Fibroblast of skin of scalp (primary cell): ENCODE results near the gene ABCF1.
A peak's percentile ranks its signal among the peaks of the same experiment; 100 is the strongest.

Experiments used
- DNase-seq: peaks from one replicate; pipeline ENCODE4 v3.0.0-alpha.2; 2013

The ABCF1 gene

GRCh38 chr6:30560930-30561329, 10.3 kb upstream of the ABCF1 start:
- no peak for DNase-seq

GRCh38 chr6:30562470-30563425, 8.5 kb upstream of the ABCF1 start:
- no peak for DNase-seq

DNA sequence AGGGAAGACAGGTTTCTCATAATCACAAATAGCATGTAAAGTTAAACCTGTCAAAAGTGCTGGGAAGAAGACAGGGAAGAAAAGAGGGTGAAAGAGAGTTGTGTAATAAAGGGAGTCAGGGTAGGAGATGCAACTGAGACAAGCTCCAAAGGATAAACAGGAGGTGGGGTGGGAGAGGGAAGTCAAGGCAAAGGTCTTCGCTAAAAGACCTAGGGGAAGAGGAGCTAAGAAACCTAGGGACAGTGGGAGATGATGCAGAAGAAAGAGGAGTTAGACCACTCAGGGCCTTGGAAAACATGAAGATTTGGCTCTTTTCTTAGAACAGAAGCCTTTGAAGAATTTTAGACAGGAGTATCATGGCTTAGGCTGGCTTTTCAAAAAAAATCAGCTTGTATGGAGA, 7.1 kb upstream of the ABCF1 start:
- DNase-seq: no peak

DNA sequence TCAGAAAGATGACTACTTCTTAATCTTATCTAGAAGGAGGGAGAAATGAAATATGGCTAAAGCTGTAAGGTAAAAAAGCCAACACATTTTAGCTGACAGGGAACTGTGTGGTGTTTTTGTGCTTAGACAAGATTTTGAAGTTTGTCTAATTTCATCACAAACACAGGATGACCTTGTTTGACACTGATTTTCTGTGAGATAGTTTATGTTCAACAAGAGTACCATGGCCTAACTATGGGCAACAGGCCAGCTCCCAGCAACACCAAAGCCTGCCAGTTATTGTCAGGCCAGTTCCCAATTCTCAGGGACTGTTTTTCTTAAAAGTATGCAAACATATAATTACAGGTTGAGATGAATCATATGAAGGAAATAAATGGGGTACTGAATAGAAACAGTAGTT, 5.5 kb upstream of the ABCF1 start:
- DNase-seq: no peak

- DNase-seq: no peak
Observed at GRCh38 chr6:30568245-30568644, 3.0 kb upstream of the ABCF1 start.

GRCh38 chr6:30570263-30570662, 979 bp upstream of the ABCF1 start:
- no peak for DNase-seq

DNA sequence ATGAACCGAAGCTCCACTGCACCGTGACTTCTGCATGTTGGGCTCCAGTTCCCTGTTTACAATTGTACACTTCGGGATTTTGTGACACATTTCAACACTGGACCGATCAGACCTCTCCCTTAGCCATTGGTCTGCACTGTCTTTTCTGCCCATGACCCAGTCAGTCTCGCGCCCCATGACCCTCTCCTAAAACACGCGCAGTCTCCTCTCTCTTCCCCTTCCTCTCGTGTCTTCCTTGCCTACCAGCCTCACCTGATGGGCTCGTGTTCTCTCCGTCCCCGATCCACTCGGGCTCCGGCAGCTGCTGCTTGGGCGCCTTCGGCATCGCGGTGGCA, 535 bp upstream of the ABCF1 start:
- no peak for DNase-seq

- no peak for DNase-seq
Observed at GRCh38 chr6:30571762-30572082, 480 bp downstream of the ABCF1 start.

DNA sequence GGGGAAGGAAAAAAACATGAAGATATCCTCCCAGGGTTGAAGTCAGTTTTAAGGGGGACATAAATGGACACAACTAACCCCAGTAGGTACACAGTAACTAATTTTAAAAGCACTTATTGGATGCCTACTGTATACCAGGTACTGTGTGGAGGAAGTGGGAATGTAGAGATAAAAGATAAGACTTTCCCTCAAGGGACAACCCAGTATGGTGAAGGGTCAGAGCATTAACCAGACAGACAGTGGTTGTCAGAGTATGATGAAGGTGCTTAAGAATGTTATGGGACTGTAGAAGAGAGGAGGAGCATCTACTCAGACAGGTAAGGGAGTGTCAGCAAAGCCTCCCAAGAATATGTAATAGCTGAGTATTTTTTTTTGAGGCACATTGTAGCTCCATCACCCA, 906 bp downstream of the ABCF1 start:
- DNase-seq: no peak

GRCh38 chr6:30573113-30573512, 1.9 kb downstream of the ABCF1 start:
- DNase-seq: no peak

GRCh38 chr6:30578051-30578450, 6.8 kb downstream of the ABCF1 start:
- DNase-seq: no peak

- no peak for DNase-seq
Observed at GRCh38 chr6:30583921-30584320, 12.7 kb downstream of the ABCF1 start.

DNA sequence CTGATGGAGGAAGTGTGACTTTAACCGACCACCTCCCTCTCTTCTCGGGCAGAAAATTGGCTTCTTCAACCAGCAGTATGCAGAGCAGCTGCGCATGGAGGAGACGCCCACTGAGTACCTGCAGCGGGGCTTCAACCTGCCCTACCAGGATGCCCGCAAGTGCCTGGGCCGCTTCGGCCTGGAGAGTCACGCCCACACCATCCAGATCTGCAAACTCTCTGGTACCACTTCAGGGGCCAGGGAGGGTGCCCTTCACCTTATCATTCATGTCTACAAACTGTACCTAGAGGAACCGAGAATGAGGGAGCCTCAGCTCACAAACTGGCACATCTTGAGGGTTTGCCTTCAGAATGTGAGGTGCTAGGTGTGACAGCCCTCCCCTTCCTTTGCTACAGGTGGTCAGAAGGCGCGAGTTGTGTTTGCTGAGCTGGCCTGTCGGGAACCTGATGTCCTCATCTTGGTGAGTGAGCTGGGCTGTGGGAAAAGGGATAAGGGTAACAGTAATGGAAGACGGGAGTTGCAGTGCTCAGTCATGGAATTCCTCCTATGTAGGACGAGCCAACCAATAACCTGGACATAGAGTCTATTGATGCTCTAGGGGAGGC, 18.6 kb downstream of the ABCF1 start:
- no peak for DNase-seq

- DNase-seq: no peak
Observed at GRCh38 chr6:30590509-30590908, 19.3 kb downstream of the ABCF1 start.

- DNase-seq: no peak
Observed at GRCh38 chr6:30591008-30591407, 19.8 kb downstream of the ABCF1 start.

DNA sequence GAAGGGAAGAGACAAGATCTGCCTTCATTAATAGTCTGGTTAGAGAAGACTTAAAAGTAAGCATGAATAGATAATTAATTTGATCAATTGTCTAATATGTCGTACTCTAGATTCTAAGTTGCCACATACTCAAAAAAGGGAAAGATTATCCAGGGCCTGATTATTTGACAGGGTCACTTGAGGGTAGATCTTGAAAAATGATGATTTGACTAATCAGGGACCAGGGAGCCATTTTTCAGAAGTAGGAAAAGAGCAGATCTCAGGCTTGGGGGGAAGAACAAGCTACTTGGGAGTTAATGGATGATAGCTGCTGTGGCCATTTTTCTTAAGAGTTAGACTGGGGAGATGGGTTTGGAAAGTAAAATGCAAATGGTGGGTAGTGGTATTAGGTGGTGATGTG, 21.0 kb downstream of the ABCF1 start:
- no peak for DNase-seq

DNA sequence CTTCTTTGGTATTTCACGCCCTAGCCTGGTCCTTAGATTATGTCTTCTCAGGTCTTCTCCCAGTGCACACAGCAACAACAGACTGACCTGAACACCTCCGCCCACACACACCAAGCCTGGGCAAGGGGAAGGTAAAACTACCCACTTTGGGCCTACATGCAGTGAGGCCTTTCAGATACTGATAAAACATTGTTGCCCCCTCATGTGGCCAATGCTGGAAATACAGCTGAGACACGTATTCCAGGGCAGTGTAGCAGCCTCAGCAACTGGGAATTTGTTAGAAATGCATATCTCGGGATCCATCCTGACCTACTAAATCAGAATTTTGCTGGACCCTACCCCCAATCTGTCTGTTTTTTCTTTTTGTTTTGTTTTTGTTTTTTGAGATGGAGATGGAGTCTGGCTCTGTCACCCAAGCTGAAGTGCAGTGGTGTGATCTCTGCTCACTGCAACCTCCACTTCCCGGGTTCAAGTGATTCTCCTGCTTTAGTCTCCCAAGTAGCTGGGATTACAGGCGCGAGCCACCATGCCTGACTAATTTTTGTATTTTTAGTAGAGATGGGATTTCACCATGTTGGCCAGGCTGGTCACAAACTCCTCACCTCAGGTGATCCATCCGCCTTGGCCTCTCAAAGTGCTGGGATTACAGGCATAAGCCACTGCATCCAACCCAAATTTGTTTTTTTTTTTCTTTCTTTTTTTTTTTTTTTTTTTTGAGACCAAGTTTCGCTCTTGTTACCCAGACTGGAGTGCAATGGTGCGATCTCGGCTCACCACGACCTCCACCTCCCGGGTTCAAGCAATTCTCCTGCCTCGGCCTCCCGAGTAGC, 26.3 kb downstream of the ABCF1 start:
- peak; percentile 75 for DNase-seq

- no peak for DNase-seq
Observed at GRCh38 chr6:30598912-30599624, 27.8 kb downstream of the ABCF1 start.

DNA sequence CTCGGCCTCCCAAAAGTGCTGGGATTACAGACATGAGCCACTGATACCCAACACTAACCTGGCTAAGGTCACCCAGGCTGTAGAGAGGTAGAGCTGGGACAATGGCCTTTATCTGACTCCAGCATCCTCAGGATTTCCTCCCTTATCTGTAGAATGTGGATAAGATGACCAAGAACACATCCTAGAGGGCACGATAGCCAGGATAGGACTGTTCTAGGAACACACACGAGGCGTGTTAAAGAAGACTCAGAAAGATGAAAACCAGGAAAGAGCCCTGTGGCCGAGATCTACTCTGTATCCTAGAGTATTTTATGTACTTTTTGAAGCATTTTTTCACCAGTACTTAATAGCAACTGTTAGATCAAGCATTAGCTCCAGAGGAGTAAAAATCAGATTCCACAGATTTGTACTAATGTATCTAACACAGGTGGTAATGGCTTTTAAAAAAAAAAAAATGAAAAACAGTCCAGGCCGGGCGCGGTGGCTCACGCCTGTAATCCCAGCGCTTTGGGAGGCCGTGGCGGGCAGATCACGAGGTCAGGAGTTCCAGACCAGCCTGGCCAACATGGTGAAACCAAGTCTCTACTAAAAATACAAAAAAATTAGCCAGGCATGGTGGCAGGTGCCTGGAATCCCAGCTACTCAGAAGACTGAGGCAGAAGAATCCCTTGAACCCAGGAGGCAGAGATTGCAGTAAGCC, 28.5 kb downstream of the ABCF1 start:
- no peak for DNase-seq

DNA sequence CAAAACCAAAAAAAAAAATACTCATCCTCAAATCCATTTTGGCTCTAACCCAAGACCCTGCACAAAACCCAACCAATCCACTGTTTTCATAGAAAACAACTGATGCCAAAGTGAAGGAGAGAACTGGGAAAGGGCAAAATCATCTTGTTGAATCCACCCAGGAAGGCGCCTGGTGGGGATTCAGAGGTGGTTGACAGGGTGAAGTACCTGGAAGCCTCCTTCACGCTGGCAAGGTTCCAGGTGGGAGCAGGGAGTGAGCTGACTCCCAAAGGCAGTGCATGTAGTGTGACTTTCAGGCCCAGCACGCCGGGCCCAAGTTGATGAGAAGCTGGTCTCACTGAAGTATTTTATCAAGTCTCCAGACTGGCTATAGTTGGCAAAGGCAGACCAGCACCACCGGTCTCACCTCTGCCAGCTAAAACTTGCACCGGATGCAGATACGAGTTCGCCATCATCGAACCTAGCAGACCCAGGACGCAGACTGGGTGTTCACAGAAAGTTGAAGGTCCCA, 29.3 kb downstream of the ABCF1 start:
- DNase-seq: no peak

DNA sequence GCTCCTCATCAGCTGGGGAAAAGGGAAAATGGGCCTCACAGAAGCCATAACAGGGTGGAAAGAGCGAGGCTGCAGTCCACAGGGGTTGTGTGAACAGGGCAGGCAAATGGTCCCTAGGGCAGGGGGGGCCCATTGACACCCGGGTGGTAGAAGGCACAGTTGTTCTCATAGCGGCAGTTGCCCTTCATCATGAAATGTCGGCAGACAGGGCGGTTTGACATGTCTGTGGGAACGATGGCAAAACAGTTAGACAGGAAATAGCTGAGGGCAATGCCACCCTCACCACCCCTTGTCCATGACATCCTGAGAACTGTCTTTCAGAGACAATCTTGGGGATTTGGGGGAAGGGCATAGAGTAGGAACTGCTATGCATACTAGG, 30.2 kb downstream of the ABCF1 start:
- no peak for DNase-seq
